22Rv1 (cell line): Measurements from ENCODE around the gene GRIPAP1.

Experiments used
- H3K27ac ChIP-seq: fragments of 450-650 bp; 2 replicates; pipeline ENCODE4 v1.5.1; 2017
- CTCF ChIP-seq: fragments of 450-650 bp; IDR thresholded peaks from 2 replicates; pipeline ENCODE4 v1.5.1; 2017; ENCODE audit warnings: mild to moderate bottlenecking
- ZFX ChIP-seq: fragments of 450-650 bp; IDR thresholded peaks from 2 replicates; pipeline ENCODE4 v1.6.1; 2017; ENCODE audit warnings: antibody characterized with exemption, borderline replicate concordance

Gene GRIPAP1

GRCh38 chrX:48968377-48968776 lies 33.7 kb downstream of the GRIPAP1 start:
- TF ChIP-seq ZFX (no peak), CTCF (no peak)

GRCh38 chrX:48966796-48967579 lies 35.1 kb downstream of the GRIPAP1 start:
- no peak overlapping the region for H3K27ac ChIP-seq
- TF ChIP-seq ZFX (no peak), CTCF (no peak)

More at GRCh38 chrX:48968377-48968776, 33.7 kb downstream of the GRIPAP1 start:
- H3K27ac ChIP-seq = no peak overlapping the region

- no peak overlapping the region for H3K27ac ChIP-seq
- TF ChIP-seq ZFX = no peak
- no peak for TF ChIP-seq CTCF
Observed at GRCh38 chrX:48965959-48966358, 36.1 kb downstream of the GRIPAP1 start.

- no peak overlapping the region for H3K27ac ChIP-seq
- TF ChIP-seq CTCF = no peak
- no peak for TF ChIP-seq ZFX
Observed at GRCh38 chrX:48961585-48962091, 40.4 kb downstream of the GRIPAP1 start.

GRCh38 chrX:48960291-48960690 lies 41.8 kb downstream of the GRIPAP1 start:
- no peak overlapping the region for H3K27ac ChIP-seq
- no peak for TF ChIP-seq ZFX

- TF ChIP-seq CTCF (no peak), ZFX (no peak)
- peak overlapping the region; percentile 93 for H3K27ac ChIP-seq
Observed at GRCh38 chrX:48958635-48959094, 43.4 kb downstream of the GRIPAP1 start.

GRCh38 chrX:48957827-48958634 lies 44.0 kb downstream of the GRIPAP1 start:
- TF ChIP-seq ZFX (no peak), CTCF (no peak)
- H3K27ac ChIP-seq = peak overlapping the region; percentile 93
